Stimulated activated CD4-positive, alpha-beta T cell treated with anti-CD3 and anti-CD28 coated beads, Interleukin-15, amount 100 ng/mL, for 48 hours (primary cell): ENCODE results near the gene CFAP100.

ENCODE experiments used
- DNase-seq, 2 donors: peaks; one replicate each; pipeline ENCODE4 v3.0.0-alpha.2; 2020; ENCODE audit warnings: low read depth in 2 of 2

CFAP100 gene

GRCh38 chr3:126421573-126422119 is 26.9 kb downstream of the CFAP100 start:
- DNase-seq: no peak

GRCh38 chr3:126422121-126422520 is 27.4 kb downstream of the CFAP100 start:
- DNase-seq: no peak

GRCh38 chr3:126422571-126423091 is 27.9 kb downstream of the CFAP100 start:
- no peak for DNase-seq

GRCh38 chr3:126423191-126424038 is 28.7 kb downstream of the CFAP100 start:
- DNase-seq: no peak

- no peak for DNase-seq
Measured at GRCh38 chr3:126424039-126424717, 29.5 kb downstream of the CFAP100 start.

- DNase-seq: no peak
Measured at GRCh38 chr3:126424751-126425150, 30.0 kb downstream of the CFAP100 start.

GRCh38 chr3:126431103-126431534 is 36.4 kb downstream of the CFAP100 start:
- DNase-seq: no peak

GRCh38 chr3:126432361-126433104 is 37.8 kb downstream of the CFAP100 start:
- no peak for DNase-seq

GRCh38 chr3:126433105-126433430 is 38.4 kb downstream of the CFAP100 start:
- DNase-seq: no peak

GRCh38 chr3:126433496-126434263 is 39.0 kb downstream of the CFAP100 start:
- DNase-seq: no peak

GRCh38 chr3:126434264-126434590 is 39.5 kb downstream of the CFAP100 start:
- DNase-seq: no peak

GRCh38 chr3:126434931-126435411 is 40.3 kb downstream of the CFAP100 start:
- DNase-seq: no peak

- DNase-seq: no peak
Measured at GRCh38 chr3:126435456-126436315, 41.0 kb downstream of the CFAP100 start.

- no peak for DNase-seq
Measured at GRCh38 chr3:126436826-126437717, 42.4 kb downstream of the CFAP100 start.

- no peak for DNase-seq
Measured at GRCh38 chr3:126438186-126438585, 43.5 kb downstream of the CFAP100 start.

GRCh38 chr3:126438746-126439145 is 44.0 kb downstream of the CFAP100 start:
- no peak for DNase-seq

- DNase-seq: no peak
Measured at GRCh38 chr3:126439346-126439967, 44.7 kb downstream of the CFAP100 start.

GRCh38 chr3:126439968-126440708 is 45.4 kb downstream of the CFAP100 start:
- no peak for DNase-seq
